Thyroid gland (tissue), 4 donors: ENCODE results near the gene DNAH8.

Experiments used
- POLR2A ChIP-seq, 2 donors: fragments of 450-650 bp; IDR thresholded peaks; one replicate each; pipeline ENCODE4 v1.6.1; 2017; ENCODE audit warnings: antibody characterized with exemption in 2 of 2, mild to moderate bottlenecking in 2 of 2, moderate library complexity in 1 of 2
- TF ChIP-seq, protein P1 (sequence below), 6 experiments: fragments of 200-600 bp in 3 of 6; fragments of 450-650 bp in 3 of 6; sonication (generic) in 3 of 6; IDR thresholded peaks; one replicate each; pipeline ENCODE4 v1.5.1; 2016 to 2019; ENCODE audit warnings: antibody characterized with exemption in 6 of 6, mild to moderate bottlenecking in 2 of 6, inconsistent platforms in 1 of 6, moderate library complexity in 1 of 6

GRCh38 chr6:38968702-38969149 is 253.6 kb downstream of the DNAH8 start:
- TF ChIP-seq, protein P1, sequence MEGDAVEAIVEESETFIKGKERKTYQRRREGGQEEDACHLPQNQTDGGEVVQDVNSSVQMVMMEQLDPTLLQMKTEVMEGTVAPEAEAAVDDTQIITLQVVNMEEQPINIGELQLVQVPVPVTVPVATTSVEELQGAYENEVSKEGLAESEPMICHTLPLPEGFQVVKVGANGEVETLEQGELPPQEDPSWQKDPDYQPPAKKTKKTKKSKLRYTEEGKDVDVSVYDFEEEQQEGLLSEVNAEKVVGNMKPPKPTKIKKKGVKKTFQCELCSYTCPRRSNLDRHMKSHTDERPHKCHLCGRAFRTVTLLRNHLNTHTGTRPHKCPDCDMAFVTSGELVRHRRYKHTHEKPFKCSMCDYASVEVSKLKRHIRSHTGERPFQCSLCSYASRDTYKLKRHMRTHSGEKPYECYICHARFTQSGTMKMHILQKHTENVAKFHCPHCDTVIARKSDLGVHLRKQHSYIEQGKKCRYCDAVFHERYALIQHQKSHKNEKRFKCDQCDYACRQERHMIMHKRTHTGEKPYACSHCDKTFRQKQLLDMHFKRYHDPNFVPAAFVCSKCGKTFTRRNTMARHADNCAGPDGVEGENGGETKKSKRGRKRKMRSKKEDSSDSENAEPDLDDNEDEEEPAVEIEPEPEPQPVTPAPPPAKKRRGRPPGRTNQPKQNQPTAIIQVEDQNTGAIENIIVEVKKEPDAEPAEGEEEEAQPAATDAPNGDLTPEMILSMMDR (IDR thresholded peaks at IDR 0.05), result no peak
- TF ChIP-seq POLR2A (IDR thresholded peaks at IDR 0.05), result no peak
